Activated T-cell treated with anti-CD3 and anti-CD28 coated beads, Interleukin-2, amount 50 U/mL, for 1 hour (primary cell): Measurements from ENCODE around the gene PDE1C.
"Not testable (repeated sequence)": the region's sequence is repeated elsewhere in the genome, so short reads cannot be mapped to it uniquely, and the experiment has no call there.

Source experiments
- DNase-seq: peaks from one replicate; pipeline ENCODE4 v3.0.0-alpha.2; 2020

PDE1C gene

DNA sequence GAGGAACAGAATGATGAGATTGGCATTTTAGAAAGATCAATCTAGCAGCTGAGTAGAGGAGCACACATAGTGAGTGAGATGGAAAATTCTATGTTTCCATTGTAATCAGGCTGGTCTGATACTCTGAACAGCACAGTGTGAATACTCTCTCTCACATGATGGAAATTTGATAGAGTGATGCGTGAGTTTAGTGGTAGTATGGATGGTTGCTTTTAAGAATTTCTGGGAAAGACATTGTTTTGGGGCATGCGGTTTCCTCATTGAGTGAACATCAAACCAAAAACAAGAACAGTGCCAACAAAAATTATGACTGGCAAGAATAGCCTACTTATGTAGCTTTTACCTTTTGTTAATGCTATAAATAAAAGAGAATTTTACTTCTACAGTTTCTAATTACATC is 183.2 kb downstream of the PDE1C start:
- DNase-seq, result no peak

DNA sequence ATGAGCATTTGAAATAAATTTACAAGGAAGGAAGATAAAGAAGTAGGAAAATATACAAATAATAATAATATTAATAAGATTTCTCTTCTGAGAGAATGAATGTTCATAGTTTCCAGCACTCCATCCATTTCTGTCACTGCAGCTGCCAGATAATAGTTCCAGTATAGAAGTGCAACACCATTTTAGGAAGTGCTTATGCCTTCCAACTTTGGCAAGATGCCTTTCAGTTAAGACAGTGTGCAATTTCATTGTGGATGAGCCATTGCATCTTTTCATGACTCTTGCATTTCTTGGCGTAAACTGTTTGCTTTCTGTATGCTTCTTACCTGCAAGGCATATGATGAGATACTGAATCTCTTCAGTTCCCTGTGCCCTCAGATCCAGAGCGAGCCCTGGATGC is 185.0 kb downstream of the PDE1C start:
- DNase-seq, result no peak

DNA sequence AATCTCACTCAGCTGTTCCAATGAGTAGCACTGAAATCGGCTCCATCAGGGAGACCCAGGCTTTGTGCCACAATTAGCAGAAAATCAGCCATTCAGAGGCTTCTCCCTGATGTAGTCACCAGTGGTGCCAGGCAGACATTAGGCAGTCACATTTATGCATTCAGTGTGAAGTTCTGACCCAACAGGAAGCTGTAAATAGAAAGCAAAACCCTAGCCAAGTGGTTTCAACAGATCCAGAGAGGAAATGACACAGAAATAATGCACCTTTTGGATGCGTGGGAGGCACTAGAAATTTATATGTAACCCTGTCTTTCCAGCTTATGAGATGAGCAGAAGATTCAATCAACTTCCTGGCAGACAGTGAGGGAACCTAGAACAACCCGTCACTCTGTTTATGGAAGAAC is 186.4 kb downstream of the PDE1C start:
- DNase-seq, result no peak

DNA sequence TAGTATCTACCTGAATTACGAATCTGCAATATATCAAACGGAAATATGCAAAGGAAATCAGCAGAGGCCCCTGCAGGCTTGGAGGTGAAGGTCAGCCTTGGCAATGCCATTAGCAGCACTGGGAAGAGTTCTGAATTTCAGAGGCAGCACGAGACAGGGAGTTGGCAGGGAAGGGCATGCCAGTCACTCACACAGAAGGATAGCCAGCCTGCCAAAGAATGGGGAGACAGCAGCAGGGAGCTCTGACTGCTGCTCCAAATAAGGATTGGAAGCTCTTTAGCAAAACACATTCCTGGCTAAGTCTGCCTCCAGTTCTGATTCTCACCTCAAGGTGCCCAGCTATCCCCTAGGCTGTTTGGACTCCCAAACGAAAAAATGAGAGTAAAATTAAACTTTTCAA is 188.0 kb downstream of the PDE1C start:
- no peak for DNase-seq

DNA sequence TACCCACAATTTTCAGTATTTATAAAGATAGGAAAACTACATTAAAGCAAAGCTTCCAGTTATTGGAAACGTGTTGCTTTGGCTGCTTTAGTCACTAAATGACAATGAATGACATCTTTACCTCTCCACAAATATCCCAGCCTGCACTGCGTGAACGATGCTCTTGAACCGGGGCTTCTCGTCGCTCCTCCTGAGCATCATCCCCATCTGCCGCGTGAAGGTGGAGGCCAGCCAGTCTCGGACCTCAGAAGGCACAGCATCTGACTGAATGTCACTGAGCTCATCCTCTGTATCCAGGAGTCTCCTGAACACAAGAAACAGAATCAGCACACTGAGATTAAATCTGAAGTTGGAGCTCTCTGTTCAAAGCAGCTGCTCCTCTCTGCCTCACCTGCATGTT is 191.3 kb downstream of the PDE1C start:
- DNase-seq, result no peak

DNA sequence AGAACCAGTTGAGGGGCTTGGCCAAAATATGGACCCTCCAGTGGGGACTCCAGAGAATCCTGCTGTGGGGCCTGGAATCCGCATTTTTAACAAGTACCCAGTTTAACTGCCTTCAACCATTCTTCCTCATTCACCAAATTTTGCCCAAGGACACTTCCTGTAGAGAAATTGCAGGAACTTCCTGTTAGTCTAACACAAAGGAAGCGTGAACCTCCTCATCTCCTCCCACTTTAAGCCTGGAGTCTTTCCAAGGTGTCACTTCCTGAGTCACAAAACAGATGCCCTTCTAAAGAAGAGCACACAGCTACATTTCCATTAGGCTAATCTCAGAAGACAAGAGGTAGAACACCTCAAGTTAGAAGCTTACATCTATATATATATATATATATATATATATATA is 194.8 kb downstream of the PDE1C start:
- DNase-seq, result no peak

DNA sequence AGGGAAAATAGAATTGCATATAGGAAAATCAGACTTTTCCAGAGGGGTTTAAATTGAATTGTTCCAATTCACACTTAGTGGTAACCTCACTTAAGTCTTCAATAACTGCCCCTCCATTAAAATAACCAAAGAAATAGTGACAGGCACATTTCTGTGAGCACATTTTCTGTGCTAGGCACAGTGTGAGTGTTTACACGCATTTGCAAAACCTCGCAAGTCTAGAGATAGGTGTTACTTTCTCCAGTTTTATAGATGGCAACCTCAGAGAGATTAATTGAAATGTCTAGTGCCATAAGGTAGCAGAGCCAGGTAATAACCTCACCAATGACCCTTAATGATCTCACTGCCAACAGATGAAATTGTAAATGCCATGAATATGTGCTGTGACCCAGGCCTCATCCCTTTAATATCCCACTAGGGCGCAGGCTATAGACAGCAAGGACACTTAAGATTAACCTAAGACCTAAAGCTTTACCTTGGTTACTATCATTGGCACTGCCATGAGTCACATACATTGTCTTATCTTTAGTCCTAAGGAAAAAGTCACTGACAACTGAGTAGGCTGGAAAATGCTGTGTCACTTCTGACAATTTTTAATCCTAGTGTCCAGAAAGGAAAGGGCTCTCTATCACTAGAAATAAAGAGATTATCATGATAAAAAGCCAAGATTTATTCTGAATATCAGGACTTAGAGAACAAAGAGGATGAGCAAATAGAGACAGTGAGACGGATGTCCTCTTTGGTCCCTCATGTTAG is 195.4 kb downstream of the PDE1C start:
- no peak for DNase-seq

DNA sequence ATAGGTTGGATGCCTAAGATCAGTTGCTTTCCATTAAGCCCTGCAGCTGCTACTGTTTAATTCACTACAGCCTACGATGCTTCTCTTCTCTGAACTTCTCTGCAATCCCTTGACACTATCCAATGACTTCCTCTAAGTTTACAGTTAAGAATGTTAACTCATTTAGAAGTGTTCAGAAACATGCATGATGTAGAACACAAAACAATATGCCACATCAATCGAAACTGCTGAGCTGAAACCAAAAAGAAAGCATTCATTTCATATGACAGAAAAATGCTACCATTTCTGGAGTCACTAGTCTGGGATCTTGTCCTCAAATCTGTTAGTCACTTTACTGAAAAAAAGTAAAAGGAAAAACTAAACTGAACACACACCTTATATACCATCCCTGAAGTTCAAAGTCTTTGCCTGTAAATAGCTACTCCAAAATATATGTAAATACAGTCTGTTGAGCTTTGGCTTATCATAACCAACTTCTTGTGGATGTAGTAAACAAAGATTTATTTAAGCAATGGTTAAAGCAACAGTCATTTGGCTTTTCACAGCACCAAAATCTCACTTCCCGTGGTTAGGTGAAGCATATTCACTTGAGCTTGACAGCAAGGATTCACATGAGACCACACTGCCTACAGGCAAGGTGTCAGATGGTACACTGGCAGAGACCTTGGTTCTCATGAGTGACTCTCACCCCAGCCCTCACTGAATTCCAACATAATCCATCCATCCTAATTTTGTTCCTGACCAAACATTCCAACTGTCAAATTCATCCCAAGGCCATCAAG is 196.2 kb downstream of the PDE1C start:
- DNase-seq, result no peak

DNA sequence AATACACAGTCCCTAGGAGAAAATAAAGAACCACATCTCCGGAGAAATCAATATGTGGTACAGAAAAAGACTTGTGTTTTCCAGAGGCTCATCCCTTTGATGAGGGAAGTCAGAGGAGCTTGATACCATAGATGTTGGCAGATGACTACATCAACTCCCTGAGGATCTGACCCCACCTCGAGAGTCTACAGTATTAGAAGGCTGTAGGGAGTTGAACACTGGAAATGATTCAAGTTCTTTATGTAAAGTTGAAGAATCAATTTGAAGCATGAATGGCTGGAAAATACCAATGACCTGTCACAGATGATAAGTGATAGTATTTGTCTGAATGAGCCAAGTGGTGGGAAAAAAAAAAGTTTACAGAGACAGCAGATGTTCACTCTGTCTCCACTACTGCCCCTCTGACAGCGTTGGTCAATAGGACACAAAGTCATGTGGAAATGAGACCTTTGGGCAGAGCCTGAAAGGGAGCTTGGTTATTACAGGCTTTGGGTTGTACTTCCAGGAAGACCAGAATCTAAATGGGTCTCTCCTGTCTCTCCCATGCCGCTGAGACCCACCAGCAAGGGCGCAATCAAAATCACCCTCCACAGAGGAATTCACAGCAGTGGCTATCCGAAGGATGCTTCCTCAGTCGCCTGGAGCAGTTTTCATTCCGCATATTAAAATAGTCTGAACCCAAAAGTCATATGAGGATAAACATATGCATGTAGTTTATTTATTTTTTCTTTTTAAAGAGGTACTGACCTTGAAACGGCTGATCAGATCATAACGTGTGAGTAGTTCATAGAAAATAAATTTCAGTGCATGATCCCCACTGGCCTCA is 197.4 kb downstream of the PDE1C start:
- no peak for DNase-seq

DNA sequence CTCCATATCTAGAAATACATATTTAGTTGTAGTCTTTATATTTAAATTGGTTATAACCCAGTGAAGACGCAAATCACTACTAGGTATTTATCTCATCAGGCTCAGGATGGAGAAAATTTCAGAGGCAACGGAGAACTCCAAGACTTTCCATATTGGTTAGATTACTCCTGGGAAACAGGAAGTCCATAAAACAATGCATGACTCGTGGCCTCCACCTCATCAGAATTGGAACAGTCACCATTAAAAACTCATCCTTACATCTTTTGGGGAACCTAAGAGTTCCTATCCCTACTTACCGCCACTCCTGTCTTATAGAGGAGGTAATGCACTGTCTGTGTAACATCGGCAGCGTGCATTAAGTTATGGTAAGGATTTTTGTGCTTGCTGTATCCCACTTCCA is 205.6 kb downstream of the PDE1C start:
- no peak for DNase-seq

DNA sequence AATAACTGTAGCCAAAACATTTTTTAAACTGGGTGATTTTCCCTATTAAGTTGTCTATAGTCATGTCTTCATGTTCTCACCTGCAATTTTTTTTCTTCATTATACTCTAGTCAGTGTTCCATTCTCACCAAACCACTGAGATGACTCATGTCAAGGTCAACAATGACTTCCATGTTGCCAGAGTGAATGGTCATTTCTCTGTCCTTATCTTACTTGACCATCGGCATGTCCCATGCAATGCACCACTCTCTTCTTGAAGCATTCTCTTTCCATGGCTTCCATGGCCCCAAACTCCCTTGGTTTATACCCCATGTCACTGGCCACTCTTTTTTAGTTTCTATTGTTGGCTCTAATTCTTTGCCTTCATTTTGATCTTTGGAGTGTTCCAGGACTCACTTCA is 209.3 kb downstream of the PDE1C start:
- DNase-seq, result no peak

DNA sequence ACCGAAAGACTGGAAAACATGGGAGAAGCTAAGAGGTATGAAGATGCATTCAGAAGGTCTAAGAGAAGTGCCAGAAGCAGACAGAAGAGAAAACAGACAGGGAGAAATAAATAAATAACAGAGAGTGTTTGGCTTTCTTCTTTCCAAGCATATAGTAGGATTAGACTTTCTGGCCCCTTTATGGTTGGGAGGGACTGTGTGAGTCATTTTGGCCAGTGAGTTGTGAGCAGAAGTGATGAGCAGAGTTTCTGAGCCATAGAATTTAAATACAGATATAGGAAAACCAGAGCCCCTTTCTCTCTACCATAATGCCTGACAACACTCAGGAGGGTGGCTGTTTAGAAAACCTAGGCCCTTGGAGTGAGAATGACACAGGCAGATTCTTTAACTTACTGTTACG is 212.2 kb downstream of the PDE1C start:
- DNase-seq, result no peak

DNA sequence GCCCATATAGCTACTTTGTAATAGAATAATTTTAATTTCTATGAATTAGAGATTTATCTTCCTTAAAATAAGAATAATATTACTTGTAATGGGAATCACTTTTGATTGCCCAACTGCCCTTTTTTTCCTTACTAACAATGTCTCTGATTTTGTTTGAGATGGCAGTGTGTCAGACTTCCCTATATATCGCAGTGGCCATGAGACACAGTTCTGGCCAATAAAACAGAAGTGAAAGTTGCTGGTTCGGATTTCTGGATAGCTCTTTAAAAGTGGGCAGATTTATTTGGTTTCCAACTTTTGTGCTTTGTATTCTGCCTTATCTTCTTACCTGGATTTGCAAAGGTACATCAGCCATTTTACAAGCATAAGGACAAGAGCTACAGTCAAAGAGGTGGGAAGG is 213.0 kb downstream of the PDE1C start:
- no peak for DNase-seq

DNA sequence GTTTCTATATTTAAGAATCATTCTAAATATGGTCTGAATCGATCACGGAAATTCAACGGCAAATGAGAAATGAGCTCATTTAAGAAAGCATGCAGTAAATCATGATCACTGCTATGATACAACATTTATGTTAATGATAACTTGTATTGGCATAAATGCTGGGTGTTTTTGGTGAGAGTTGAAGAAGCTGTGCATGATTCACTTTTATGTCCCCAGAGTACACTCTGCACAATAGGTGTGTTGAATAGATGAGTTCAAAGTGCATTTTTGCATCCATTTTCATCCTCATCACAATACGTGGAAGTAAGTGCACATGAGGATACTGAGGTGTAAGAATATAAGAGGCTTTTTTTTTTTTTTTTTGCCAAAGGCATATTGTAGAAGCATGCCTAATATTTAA is 213.9 kb downstream of the PDE1C start:
- DNase-seq, result no peak

DNA sequence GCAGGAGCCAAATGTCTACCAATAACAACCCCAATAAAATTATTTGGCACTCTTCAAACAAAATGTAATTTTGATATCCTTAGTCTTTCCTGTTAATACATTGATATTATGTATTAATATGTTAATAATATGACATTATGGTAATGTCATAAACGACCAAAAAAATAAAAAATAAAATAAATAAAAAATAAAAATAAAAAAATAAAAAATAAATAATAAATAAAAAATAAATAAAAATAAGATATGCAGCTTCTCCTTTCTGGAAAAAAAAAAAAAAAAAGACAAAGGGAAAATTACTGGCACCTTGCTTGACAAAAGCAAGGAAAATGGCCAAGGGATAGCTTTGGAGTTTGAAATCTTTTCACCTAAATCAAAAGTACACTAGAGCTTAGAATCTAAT is 214.7 kb downstream of the PDE1C start:
- DNase-seq, result no peak

DNA sequence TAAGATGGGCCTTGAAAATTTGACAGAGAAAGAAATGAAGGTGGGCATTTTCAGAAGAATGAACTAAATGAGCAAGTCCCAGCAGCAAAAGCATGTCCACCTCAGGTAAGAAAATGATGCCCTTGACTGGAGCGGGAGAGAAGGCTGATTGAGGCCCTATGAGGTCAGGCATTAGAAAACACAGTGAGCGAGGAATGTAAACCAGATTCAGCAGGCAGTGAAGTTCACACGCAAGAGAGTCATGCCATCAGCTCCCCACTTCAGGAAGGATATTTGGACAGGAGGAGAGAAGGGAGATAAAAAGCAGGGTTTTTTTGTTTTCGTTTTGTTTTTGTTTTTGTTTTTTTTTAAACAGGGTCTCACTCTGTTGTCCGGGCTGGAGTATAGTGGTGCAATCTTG is 216.8 kb downstream of the PDE1C start:
- no peak for DNase-seq

DNA sequence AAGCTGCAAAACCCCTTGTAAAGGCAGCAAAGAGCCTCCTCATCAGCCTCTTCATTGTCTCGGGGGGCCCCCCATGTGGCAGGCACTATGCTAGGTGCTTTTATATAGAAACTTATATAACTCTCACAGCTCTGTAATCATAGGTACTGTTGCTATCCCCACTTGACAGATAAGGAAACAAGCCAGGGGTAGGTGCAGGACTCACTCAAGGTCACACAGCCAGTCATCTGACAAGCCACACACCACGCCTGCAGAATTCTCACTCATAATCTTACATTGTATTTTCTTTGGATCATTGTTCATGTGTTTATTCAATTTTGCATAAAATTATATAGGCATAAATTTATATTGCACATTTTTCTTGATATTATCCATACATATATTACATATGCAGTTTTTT is 217.7 kb downstream of the PDE1C start:
- no peak for DNase-seq

DNA sequence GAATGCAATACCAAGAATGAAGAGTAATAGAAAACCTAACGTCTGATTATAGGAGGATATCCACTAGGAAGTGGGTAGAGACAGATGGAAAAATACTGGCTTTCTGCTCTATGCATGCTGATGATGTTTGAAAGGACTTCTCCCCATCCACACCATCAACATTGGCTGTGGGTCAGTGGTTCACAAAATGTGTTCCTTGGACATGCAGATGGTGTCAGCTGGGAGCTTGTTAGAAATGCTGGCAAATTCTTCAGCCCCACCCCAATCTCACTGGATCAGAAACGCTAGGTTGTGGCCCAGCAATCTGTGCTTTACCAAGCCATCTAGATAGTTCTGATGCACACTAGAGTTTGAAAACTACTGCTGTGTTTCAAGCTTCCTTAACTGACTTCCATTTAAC is 219.1 kb downstream of the PDE1C start:
- no peak for DNase-seq

DNA sequence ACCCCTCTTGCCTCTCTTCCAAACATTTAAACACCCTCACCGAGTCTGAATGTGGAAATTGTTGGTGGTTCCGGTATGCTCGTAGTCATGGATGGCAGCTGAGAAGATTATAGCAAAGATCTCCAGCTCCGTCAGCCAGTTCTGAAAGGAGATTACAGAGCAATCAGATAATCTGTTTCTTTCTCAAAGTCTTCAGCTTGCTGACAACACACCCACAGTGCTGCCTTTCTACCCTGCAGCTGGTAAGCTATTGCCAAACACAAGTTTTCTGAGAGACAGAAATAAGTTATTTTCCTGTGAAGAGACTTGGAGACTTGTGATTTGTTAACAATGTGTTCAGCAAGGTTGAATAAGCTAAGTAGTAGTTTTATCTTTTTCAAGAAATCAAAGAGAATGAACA is 219.6 kb downstream of the PDE1C start:
- DNase-seq, result no peak

DNA sequence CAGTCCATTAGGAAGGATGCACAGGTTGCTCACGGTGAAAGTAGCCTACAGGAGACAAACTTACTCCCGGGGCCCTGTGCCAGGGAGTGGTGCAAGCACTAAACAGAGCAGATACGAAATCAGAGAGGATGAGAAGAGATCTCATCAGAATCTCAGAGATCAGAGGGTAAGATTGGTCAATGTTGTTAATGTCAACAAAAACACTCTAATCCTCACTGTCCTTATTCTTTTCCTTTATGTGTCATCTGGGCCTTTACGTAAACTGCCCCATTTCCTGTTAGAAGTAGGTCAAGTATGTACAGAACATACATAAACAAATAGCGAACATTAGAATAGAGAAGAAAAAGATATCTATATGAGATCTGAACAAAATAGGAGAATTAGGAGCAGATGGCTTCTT is 220.1 kb downstream of the PDE1C start:
- no peak for DNase-seq

DNA sequence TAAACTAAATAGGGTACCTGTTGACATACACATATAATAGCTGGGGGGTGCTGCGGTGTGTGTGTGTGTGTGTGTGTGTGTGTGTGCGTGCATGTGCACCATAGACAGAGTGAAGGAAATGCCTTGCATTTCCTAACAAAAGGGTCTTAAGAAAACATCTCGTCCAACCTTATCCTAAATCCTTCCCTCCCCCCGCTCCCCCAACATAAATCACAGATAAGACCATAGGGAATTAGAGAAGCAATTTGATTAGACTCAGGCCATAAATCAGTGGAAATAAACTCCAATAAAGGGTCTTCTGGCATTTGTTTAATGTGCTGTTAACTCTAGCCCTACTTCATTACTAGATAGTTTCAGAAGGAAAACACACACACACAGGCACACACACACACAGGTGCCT is 234.7 kb downstream of the PDE1C start:
- DNase-seq, result no peak

DNA sequence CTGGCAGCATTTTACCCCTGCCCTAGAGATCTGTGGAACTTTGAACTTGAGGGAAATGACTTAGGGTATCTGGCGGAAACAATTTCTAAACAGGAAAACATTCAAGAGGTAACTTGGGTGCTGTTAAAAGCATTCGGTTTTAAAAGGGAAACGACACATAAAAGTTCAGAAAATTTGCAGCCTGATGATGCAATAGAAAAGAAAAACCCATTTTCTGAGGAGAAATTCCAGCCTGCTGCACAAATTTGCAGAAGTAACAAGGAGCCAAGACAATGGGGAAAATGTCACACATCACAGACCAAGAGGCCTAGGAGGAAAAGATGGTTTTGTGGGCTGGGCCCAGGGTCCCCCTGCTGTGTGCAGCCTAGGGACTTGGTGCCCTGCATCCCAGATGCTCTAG is 236.6 kb downstream of the PDE1C start:
- DNase-seq, result not testable (repeated sequence)

DNA sequence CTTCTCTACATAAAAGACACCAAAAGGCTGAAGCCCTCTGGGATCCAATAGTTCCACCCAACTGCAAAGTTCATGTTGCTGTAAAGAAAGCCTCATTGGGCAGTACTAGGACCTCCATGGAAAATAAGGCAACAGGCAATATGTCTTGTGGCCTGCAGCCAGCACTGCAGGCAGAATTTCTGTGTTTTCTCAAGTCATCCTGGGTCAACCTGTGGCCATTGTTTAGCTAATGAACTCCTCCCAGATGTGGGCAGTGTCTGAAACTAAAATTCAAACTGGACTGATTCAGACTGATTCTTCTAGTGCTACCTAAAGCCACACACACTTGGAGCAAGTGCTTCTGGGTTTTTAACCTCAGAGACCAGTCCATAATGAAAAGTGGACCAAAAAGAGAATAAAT is 241.7 kb downstream of the PDE1C start:
- DNase-seq, result no peak

DNA sequence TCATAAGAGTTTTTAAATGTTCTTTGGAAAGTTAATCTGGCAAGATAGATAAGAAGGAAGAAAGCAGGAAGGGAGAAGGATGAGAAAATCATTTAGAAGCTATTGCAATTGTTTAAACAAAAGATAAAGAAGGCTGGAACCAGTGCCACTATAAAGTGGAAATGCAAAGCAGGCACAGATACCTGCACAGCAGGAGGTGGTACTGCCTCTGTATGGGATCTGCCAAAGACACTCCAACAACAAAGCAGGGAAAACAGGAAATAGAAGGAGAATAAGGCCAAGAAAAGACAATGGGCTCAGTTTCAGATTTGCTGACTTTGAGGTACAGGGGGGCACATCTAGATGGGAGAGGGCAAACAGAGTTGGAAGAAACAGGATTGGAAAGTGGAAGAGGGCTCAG is 244.6 kb downstream of the PDE1C start:
- DNase-seq, result no peak
